HT1080 (cell line): ENCODE data around the gene DNAJB6. TPM values are rescaled to one million over a fixed set of nuclear protein-coding genes. Genes with fewer than 3 reads are reported as not detected.

Experiments used
- DNase-seq: peaks from one replicate; pipeline ENCODE4 v3.0.0-alpha.2; 2015; ENCODE audit warnings: low read depth
- total RNA-seq: library from RNA; depleted of rRNA; stranded (reverse); fragments of >200 nt; shearing (Covaris generic); gene quantifications from 2 replicates; pipeline ENCODE4 v1.2.3, GENCODE V29; 2014

The DNAJB6 gene
- total RNA-seq, 1 experiment from 2014 or later, result 196 TPM

- no peak for DNase-seq
These were observed 25.9 kb downstream of the DNAJB6 start for GRCh38 chr7:157362729-157363128.

- no peak for DNase-seq
These were observed 29.9 kb downstream of the DNAJB6 start for GRCh38 chr7:157366722-157367121.

- DNase-seq, result no peak
These were observed 32.2 kb downstream of the DNAJB6 start for GRCh38 chr7:157368955-157369354.

GRCh38 chr7:157370742-157371141 lies 33.9 kb downstream of the DNAJB6 start:
- no peak for DNase-seq

- DNase-seq, result no peak
These were observed 34.5 kb downstream of the DNAJB6 start for GRCh38 chr7:157371296-157371695.

GRCh38 chr7:157372300-157373232 lies 35.8 kb downstream of the DNAJB6 start:
- no peak for DNase-seq

- no peak for DNase-seq
These were observed 36.7 kb downstream of the DNAJB6 start for GRCh38 chr7:157373493-157373892.

- DNase-seq, result no peak
These were observed 38.6 kb downstream of the DNAJB6 start for GRCh38 chr7:157375410-157375809.

- no peak for DNase-seq
These were observed 40.8 kb downstream of the DNAJB6 start for GRCh38 chr7:157377436-157378124.

GRCh38 chr7:157378390-157378789 lies 41.6 kb downstream of the DNAJB6 start:
- DNase-seq, result no peak

GRCh38 chr7:157379493-157379892 lies 42.7 kb downstream of the DNAJB6 start:
- DNase-seq, result no peak

GRCh38 chr7:157380416-157380815 lies 43.6 kb downstream of the DNAJB6 start:
- no peak for DNase-seq

- DNase-seq, result no peak
These were observed 47.1 kb downstream of the DNAJB6 start for GRCh38 chr7:157383868-157384267.

- no peak for DNase-seq
These were observed 47.5 kb downstream of the DNAJB6 start for GRCh38 chr7:157384301-157384700.

- DNase-seq, result peak; percentile 75
These were observed 50.4 kb downstream of the DNAJB6 start for GRCh38 chr7:157386979-157387800.

GRCh38 chr7:157388301-157388700 lies 51.5 kb downstream of the DNAJB6 start:
- no peak for DNase-seq

- peak; percentile 84 for DNase-seq
These were observed 53.3 kb downstream of the DNAJB6 start for GRCh38 chr7:157389951-157390730.

GRCh38 chr7:157391036-157391710 lies 54.4 kb downstream of the DNAJB6 start:
- no peak for DNase-seq

- no peak for DNase-seq
These were observed 55.6 kb downstream of the DNAJB6 start for GRCh38 chr7:157392256-157393037.
